ENCODE measurements around the gene EFNA3. TPM values are rescaled to one million over a fixed set of nuclear protein-coding genes. Genes with fewer than 3 reads are reported as not detected.

EFNA3 gene, protein sequence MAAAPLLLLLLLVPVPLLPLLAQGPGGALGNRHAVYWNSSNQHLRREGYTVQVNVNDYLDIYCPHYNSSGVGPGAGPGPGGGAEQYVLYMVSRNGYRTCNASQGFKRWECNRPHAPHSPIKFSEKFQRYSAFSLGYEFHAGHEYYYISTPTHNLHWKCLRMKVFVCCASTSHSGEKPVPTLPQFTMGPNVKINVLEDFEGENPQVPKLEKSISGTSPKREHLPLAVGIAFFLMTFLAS
- 1 to 10 TPM; 2.0 TPM for total RNA-seq
- long read RNA-seq, donor 1, partial matches to known transcripts: 1 of 1 reads
- long read RNA-seq, donor 1, other reads (novel, unspliced or antisense): 0 of 1 reads
- long read RNA-seq, donor 2, partial matches to known transcripts: 3 of 7 reads
- long read RNA-seq, donor 2, other reads (novel, unspliced or antisense): 0 of 7 reads

DNA sequence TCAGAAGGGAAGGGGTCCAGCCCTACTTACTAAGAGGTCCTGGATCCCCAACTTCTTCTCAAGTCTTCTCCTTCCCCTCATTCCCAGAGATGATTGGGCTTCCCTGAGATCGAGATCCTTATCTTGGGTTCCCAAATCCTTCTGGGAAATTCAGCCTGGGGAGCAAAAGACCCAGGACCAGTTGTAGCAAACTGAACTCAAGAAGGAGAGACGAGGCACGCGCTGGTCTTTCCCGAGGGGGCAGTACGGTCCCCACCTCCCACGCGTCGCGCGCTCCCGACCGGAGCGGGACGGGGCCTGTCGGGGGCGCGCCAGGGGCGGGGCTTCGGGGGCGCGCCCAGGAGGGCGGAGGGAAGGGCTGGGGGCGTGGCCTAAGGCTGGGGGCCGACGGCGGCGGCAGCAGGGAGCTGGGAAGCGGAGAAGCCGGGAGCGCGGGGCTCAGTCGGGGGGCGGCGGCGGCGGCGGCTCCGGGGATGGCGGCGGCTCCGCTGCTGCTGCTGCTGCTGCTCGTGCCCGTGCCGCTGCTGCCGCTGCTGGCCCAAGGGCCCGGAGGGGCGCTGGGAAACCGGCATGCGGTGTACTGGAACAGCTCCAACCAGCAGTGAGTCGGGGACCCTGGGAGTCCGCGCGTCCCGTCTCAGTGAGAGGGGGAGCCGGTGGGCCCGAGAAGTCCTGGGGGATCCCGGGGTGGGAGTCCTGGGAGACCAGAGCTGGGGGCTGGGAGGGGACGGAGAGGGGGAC, at the start of gene EFNA3:
TSS of gene EFNA3 (plus strand) at position 369 of the 741 bp plus-strand sequence. CDS start at position 474, 105 bp downstream.
- intact Hi-C loops (cut with DNase I): no loop called here
- peak; percentile 89 for DNase-seq (ENCODE audit: low spot score)

DNA sequence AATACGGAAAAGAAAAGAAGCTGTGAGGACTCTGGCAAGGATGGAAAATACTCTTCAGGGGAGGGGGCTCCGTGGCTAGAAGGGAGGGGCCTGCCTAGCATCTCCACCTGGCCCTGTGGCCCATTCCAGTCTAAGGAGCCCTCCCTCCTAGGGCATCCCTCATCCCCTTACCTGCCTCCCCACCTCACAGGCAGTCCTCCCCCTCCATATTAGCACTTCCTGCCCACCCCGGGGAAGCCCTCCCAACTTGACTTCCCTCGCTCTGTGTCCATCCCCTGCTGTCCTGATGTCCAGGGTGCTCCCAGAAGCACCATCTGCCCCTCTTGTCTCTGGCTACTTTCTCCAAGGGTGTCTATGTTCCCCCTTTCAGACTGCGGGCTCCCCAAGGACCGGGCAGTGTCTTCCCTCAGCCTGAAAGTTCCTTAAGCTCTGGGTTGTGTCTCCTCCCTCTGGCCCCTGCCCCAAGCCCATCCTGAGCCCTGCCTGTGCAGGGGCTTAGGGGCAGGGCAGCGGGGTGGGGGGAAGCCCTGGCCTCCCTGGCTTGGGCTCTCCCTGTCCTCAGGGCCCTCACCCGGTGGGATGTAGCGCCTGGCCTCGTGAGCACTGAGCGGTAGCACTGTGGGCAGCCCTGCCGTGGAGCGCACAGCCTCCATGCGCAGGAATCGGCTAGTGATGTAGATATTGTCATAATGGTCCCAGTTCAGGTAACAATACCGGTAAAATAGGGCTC, 49.0 kb upstream of the EFNA3 start:
- DNase-seq (ENCODE audit: low spot score): no peak
- intact Hi-C loops (cut with DNase I): no loop called here

DNA sequence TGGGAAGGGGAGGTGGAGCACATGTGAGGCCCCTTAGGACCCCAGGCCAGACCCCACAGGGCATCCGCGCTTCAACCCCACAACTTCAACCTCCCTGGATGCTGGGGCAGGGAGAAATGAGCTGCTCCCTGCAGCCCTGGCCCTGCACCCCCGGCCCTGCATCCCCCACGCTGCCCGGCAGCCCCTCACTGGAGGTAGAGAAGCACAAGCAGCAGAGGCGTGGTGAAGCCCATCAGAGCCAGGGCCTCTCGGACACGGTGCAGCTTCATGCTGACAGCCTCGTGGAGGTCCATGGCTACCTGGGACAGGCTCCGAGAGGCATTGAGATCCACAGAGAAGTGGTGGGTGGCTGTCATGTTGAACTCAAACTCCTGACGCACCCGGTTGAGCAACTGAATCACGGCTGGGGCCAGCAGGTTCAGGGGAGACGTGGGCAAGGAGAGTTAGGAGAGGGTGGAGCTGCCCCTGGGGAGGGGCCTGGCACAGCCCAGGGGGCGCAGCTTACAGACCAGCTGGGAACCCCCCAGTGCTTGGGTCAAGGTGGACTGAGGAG, 48.3 kb upstream of the EFNA3 start:
- intact Hi-C loops (cut with DNase I): no loop called here
- DNase-seq (ENCODE audit: low spot score): no peak

DNA sequence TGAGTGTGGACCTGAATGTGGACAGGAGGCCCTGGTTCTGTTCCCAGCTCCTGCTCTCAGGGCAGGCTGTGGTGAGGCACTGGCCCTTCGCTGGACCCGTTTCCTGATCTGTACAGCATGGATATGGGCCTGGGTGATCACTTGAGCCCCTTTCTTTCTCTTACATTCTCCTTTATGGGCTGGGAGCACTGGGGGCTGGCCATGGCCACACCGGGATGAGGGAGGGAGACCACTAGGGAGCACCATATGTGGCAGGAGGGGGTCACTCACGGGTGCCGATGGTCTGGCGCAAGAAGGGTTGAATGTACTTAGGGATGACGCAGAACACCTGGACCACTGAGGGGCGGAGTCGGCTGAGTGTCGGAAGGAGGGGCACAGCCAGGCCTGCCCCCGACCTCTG, 47.7 kb upstream of the EFNA3 start:
- intact Hi-C loops (cut with DNase I): no loop called here
- no peak for DNase-seq (ENCODE audit: low spot score)

DNA sequence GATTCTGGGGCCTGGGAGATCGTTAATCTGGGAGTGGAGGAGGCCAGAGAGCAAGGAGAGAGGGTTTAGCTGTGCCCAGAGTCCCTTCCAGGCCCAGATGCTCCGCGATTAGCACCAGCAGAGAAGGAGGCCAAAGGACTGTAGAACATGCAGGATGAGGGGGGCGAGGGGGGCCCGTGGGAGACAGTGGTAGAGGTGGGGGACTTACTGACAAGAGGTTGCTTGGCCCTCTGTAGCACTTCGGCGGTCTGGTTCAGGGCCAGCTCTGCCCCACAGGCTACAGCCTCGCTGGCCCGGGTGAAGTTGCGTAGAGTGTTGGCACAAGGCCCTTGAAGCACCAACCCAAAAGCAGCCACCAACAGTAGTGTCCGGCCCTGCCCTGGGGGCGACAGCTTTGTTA, 45.8 kb upstream of the EFNA3 start:
- intact Hi-C loops (cut with DNase I): no loop called here
- DNase-seq (ENCODE audit: low spot score): no peak

DNA sequence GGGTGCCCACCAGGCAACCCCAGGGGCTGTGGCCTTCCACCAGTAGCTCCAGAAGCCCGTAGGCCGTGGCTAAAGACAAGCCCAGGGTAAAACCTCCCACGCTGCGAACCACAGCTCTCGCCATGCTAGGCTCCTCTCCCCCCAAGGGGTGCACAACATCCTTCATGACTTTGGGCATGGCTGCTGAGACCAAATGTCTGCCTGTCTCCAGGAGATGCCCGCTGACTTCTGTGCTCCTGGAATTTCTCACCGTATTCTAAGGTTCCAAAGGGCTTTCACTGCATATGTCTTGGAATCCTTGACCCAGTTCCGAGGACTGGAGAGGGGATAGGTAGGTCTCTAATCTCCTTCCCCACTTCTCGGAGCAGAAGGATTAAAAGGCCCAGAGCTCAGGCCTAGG, 45.1 kb upstream of the EFNA3 start, which contains the start of the genes DCST1 and DCST2:
TSS of gene DCST1 (plus strand) at position 301 of the 400 bp plus-strand sequence. CDS start 213 bp downstream, outside the sequence.
TSS of gene DCST2 (minus strand) at position 258 of the 400 bp plus-strand sequence. CDS start at position 178, 80 bp downstream.
- no peak for DNase-seq (ENCODE audit: low spot score)

DNA sequence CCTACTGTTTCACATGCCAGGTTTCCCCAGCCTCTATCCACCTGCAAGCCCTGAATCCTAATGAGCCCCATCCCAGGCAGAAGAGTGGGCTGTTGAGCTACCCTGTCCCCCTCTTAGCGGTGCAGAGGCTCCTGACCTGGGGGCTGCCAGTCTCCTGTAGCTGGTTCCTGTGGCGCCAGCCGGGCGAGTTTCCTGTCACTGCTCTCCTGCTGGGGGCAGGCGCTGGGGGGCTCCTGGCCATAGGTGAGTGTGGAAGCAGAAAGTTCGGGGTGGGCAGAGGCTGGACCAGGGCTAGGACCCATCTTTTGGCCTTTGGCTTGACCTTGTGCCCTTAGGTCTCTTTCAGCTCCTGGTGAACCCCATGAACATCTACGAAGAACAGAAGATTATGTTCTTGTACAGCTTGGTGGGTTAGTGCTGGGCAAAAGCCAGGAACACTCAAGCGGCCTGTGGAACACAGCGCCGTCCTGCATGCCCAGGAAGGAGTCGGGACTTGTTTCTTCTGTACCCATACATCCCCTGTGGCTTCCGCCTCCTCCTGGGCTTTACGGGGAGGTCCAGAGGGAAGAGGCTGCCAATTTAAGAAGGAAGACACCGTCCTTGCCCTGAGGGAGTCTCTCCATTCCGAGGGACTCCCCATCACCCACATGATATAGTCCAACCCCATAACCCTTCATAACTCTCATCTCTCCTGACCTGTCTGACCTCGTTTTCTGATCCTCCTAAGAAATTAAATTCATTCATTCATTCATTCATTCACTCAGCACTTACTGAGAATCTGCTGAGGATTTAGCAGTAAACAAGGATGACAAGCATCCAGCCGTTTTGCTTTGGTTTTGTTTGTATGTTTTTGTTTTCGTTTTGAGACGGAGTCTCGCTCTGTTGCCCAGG, 44.1 kb upstream of the EFNA3 start:
- intact Hi-C loops (cut with DNase I): no loop called here
- DNase-seq (ENCODE audit: low spot score): no peak

More for the DNA sequence above, 45.1 kb upstream of the EFNA3 start, which contains the start of the genes DCST1 and DCST2:
- intact Hi-C loops (cut with DNase I): no loop called here

DNA sequence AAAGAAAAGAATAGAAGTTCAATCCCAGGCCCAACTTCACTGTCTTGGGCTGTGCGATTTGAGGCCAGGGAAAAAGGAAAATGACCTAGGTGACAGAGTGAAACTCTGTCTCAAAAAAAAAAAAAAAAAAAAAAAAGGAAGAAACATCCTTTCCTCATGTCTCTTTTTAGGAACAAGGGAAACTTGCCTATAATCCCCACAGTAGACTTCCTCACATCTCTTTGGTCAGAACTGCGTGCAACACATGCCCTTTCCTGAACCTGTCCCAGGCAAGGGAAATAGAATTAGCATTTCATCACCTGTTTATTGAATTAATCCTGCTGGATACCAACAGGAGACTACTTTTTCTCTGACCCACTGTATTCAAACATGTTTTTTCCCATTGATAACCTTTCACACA, 42.7 kb upstream of the EFNA3 start:
- intact Hi-C loops (cut with DNase I): no loop called here
- no peak for DNase-seq (ENCODE audit: low spot score)

DNA sequence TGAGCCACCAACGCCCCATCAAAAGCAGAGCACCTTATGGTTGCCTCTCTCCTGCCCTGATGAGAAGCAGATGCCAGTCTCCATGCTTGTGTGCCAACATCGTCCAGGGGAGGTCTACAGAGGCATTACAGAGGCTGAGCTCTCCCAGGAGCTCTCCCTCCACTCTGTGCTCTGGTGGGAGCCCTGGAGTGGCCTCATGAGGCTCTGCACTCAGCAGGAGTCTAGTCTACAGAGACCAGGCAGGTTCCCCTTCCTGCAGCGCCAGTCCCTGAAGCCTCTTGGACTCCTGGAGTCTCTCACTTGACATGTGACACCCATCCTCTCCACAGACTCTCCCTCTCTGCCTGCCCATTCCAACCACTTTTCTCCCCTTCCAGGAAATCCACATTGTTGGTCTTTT, 41.6 kb upstream of the EFNA3 start:
- intact Hi-C loops (cut with DNase I): no loop called here
- no peak for DNase-seq (ENCODE audit: low spot score)

DNA sequence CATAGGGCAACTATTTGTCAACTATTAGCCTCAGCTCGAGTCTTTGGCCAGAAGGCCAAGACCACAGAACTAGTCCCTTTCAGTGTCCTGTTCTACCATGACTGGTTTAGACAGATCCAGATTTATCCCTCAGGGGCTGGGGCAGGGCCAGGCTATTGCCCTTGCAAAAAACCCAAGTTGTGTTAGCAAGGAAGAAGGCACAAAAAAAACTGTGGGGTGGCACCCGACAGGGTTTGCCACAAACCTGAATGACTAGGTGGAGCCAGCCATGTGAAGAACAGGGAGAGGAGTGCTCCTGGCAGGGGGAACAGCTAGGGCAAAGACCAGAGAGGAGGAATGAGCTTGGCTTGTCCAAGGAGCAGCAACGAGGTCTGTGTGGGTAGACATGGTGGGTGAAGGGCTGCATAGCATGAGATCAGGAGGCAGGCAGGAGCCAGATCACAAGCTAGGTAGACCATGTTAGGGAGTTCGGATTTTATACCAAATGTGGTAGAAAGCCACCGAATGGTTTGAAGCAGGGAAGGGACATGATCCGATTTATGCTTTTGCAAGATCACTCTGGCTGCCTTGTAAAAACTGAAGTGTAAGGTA, 40.7 kb upstream of the EFNA3 start:
- DNase-seq (ENCODE audit: low spot score): no peak
- intact Hi-C loops (cut with DNase I): no loop called here

DNA sequence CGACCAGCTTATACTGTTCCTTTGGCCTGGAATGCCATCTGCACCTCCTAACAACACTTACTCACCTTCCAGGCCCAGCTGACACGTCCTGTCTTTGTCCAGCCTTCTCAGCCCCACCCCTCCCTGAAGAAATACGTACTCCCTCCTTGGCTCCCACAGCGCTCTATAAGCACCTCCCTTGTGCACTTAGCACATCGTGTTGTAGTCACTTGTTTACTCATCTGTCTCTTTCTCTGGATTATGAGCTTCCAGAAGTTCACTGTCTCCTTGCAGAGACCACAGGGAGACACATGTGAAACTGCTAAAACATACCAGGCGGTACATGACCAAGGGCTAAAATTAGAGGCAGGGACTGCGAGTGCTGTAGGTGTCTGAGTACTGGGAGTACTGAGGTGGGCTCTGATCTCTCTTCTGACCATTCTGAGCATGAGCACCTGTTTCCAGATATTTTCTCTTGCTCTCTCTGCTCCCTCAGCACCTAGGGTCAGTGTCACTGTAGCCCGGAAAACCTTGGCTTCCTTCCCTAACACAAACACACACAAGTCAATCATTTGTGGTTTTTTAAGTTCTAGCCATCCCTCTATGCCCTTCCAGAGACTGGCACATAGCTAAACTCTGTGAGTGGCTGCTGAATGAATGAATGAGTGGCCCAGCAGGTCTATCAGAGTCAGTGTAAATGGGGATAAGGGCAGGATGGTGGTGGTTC, 39.9 kb upstream of the EFNA3 start:
- intact Hi-C loops (cut with DNase I): no loop called here
- no peak for DNase-seq (ENCODE audit: low spot score)

DNA sequence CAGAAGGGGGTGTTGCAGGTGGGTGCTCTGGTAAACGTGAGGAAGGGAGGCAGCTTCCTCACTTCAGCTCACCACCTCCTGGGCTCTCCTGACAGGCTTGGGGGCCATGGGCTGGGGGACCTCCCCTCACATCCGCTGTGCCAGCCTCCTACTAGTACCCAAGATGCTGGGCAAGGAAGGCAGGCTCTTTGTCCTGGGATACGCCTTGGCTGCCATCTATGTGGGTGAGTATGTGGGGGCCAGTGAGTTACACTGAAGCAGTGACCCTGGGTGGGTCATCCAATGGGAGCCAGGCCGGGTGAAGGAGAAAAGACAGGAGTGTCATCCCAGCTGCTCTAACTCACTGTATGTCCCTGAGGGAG, 39.3 kb upstream of the EFNA3 start:
- intact Hi-C loops (cut with DNase I): no loop called here
- DNase-seq (ENCODE audit: low spot score): no peak

DNA sequence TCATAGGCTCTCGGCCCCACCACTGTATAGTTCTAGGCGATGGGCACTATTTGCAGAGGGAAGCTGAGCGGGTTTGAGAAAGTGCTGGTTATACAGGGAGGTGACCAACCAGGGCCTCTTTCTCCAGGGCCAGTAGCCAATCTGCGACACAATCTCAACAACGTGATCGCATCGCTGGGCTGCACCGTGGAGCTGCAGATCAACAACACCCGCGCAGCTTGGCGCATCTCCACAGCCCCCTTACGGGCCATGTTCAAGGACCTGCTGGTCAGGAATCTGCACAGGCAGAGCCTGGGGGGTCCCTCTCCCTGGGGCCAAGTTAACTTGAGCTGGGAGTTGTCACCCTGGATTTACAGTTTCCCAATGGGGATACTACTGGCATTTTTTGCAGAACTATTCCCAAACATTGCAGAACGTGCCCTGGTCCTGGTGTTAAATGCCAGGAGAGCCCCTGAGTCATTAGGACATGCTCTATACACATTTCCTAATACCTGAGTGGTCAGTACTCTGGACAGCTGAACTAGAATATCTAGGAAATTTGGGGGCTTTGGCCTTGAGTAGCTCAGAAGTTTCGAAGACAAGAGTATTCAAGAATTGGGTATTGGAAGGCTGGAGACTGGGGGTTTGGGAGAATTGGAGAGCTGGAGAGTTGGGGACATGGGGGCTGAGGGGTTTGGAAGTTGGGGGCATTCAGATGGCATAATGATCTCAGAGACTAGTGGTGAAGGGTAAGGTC, 38.1 kb upstream of the EFNA3 start:
- DNase-seq (ENCODE audit: low spot score): no peak
- intact Hi-C loops (cut with DNase I): no loop called here

DNA sequence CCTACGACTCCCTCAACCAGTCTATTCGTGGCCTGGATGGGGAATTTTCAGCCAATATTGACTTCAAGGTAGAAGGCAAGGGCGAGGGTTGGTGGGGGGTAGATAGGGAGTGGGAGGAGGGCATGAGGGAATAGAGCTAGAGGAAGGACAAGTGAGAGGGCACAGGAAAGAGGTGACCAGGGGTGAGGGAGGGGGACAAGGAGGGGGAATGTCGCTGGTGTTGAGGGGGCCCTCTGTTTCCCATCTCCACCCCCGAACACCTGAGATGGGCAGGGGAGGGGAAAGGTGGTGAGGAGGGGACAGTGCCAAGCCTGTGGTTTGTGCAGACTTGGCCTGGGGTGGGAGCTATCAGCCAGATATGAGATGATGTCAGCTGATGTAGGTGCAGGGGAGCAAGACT, 35.8 kb upstream of the EFNA3 start:
- intact Hi-C loops (cut with DNase I): loop anchor here in 1 of 2 donors (2.0 kb wide), 1 partner anchor 20 kb away; no protein-coding TSS in a partner anchor
- no peak for DNase-seq (ENCODE audit: low spot score)

DNA sequence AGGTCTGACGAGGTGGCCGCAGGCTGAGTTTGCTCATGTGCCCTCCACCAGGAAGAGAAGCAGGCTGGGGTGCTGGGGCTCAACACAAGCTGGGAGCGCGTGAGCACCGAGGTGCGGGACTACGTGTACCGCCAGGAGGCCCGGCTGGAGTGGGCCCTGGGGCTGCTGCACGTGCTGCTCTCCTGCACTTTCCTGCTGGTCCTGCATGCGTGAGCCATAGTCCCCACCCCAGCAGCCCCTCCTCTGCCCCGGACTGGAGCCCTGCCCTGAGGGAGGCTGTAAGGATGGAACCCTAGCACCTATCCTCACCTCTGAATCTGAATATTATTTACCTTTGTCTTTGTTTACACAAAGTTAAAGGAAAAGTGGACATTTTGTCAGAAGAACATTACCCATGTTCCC, 35.3 kb upstream of the EFNA3 start:
- intact Hi-C loops (cut with DNase I): loop anchor here in 1 of 2 donors (2.0 kb wide), 1 partner anchor 21 kb away; no protein-coding TSS in a partner anchor
- DNase-seq (ENCODE audit: low spot score): no peak

DNA sequence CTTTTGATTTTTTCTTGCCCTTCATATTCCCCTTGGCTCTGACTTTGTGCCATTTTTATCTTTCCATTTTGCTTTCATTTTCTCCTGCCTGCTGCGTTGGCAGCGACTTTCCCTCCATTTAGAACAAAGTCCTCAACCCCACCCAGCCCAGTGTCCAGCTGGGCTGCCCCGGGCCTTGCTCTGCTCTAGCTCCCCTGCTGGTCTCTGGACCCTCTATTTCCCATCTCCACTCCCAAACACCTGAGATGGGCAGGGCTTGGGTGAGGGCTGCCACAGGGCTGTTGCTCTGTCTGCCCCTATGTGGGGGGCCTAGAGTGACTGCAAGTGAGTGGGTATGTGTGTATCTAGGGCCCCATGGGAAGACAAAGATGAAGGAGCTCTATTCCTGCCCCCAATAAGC, 34.8 kb upstream of the EFNA3 start:
- no peak for DNase-seq (ENCODE audit: low spot score)
- intact Hi-C loops (cut with DNase I): loop anchor here in 1 of 2 donors (2.0 kb wide), 2 partner anchors 21 to 41 kb away; no protein-coding TSS in a partner anchor

DNA sequence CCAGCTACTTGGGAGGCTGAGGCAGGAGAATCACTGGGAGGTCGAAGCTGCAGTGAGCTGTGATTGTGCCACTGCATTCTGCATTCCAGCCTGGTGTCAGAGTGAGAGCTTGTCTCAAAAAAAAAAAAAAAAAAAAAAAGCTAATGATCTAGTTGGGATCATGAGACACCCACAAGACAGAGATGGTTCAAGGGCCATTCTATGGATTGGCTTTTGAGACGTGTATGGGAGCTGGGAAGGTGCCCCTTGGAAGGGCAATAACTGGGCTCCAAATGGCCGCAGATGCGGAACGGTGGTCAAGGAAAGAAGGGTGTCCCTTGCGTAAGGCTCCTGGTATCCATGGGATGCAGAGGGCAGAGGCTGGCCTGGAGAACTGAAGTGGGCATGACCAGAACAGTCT, 34.3 kb upstream of the EFNA3 start:
- no peak for DNase-seq (ENCODE audit: low spot score)
- intact Hi-C loops (cut with DNase I): loop anchor here in 1 of 2 donors (2.0 kb wide), 1 partner anchor 40 kb away; no protein-coding TSS in a partner anchor

Data from posterior vena cava (tissue), 2 donors.